ENCODE measurements around the gene PXK. TPM values are rescaled to one million over a fixed set of nuclear protein-coding genes. Genes with fewer than 3 reads are reported as not detected.

Gene PXK
- total RNA-seq, 2 experiments from 2014 or later, result 68.7 to 125 TPM

- peaks cover 76% of the 10 kb centered on the region for H3K4me1 ChIP-seq (ENCODE audit: insufficient read depth, low read length, poor library complexity, severe bottlenecking)
- no peaks in the 10 kb centered on the region for H3K9me3 ChIP-seq (ENCODE audit: low read length)
- H3K79me2 ChIP-seq (ENCODE audit: insufficient read depth, low read depth, low read length), result peaks cover 97% of the 10 kb centered on the region
- H3K9me2 ChIP-seq (ENCODE audit: insufficient read depth, low read length), result no peaks in the 10 kb centered on the region
- BruUV-seq (replicated peaks), result no TSS peak
- peaks cover 60% of the 10 kb centered on the region for H3K36me3 ChIP-seq (ENCODE audit: insufficient read depth, low read length)
- ChIA-PET CTCF (ENCODE audit: unreplicated experiment) (interaction anchor here (1.0 to 1.3 kb wide), 4 partner anchors 15 to 50 kb away, joined by 3 to 6 read pairs (median 4); partner anchors contain the start of genes HTD2 and RPP14), POLR2A (interaction anchor here (0.6 to 13.7 kb wide), 5 partner anchors 10 to 24 kb away, joined by 3 to 711 read pairs (median 8); partner anchors contain the start of gene PXK)
- peak overlapping the region; percentile 99 for H3K27ac ChIP-seq (ENCODE audit: low read depth, low read length, poor library complexity, severe bottlenecking)
- peak; percentile 61 for DNase-seq (ENCODE audit: low spot score)
- H3K4me2 ChIP-seq (ENCODE audit: low read length), result peak overlapping the region; percentile 85
- H2AFZ ChIP-seq (ENCODE audit: low read length), result no peak overlapping the region
- peak overlapping the region; percentile 62 for H3K4me3 ChIP-seq (ENCODE audit: low read depth, low read length, poor library complexity, severe bottlenecking)
- TF ChIP-seq CTCF (conservative IDR thresholded peaks at IDR 0.05; ENCODE audit: low read length) (no peak), EZH2phosphoT487 (IDR thresholded peaks at IDR 0.05; ENCODE audit: borderline replicate concordance, low read depth, low read length) (no peak)
- intact Hi-C loops (cut with micrococcal nuclease; ENCODE audit: unreplicated experiment), result loop anchor here (1.0 kb wide), 1 partner anchor 8 kb away; no protein-coding TSS in a partner anchor
- H4K20me1 ChIP-seq (ENCODE audit: insufficient read depth, low read length), result no peaks in the 10 kb centered on the region
Observed at GRCh38 chr3:58356054-58356453, 23.4 kb downstream of the PXK start.

- H3K79me2 ChIP-seq (ENCODE audit: insufficient read depth, low read depth, low read length), result peaks cover 97% of the 10 kb centered on the region
- ChIA-PET CTCF (ENCODE audit: unreplicated experiment) (interaction anchor here (1.0 kb wide), 1 partner anchor 22 kb away, joined by 4 read pairs; no protein-coding TSS in a partner anchor), POLR2A (interaction anchor here (0.5 to 13.7 kb wide), 4 partner anchors 9 to 25 kb away, joined by 3 to 711 read pairs (median 4); partner anchors contain the start of gene PXK)
- no peaks in the 10 kb centered on the region for H4K20me1 ChIP-seq (ENCODE audit: insufficient read depth, low read length)
- H3K9me3 ChIP-seq (ENCODE audit: low read length), result no peaks in the 10 kb centered on the region
- peaks cover 55% of the 10 kb centered on the region for H3K36me3 ChIP-seq (ENCODE audit: insufficient read depth, low read length)
- peaks cover 76% of the 10 kb centered on the region for H3K4me1 ChIP-seq (ENCODE audit: insufficient read depth, low read length, poor library complexity, severe bottlenecking)
- H3K9me2 ChIP-seq (ENCODE audit: insufficient read depth, low read length), result no peaks in the 10 kb centered on the region
- no peak for DNase-seq (ENCODE audit: low spot score)
- no peak overlapping the region for H3K4me3 ChIP-seq (ENCODE audit: low read depth, low read length, poor library complexity, severe bottlenecking)
- intact Hi-C loops (cut with micrococcal nuclease; ENCODE audit: unreplicated experiment), result no loop called here
- H3K4me2 ChIP-seq (ENCODE audit: low read length), result 0 out of 2 replicates have a peak overlapping the region, but pooled peaks have one; percentile 9
- no peak for TF ChIP-seq EZH2phosphoT487 (IDR thresholded peaks at IDR 0.05; ENCODE audit: borderline replicate concordance, low read depth, low read length)
- no peak for TF ChIP-seq CTCF (conservative IDR thresholded peaks at IDR 0.05; ENCODE audit: low read length)
- BruUV-seq (replicated peaks), result no TSS peak
- H2AFZ ChIP-seq (ENCODE audit: low read length), result no peak overlapping the region
- peak overlapping the region; percentile 99 for H3K27ac ChIP-seq (ENCODE audit: low read depth, low read length, poor library complexity, severe bottlenecking)
Observed at GRCh38 chr3:58357402-58357801, 24.7 kb downstream of the PXK start.

GRCh38 chr3:58358092-58358491 lies 25.4 kb downstream of the PXK start:
- no peaks in the 10 kb centered on the region for H3K9me3 ChIP-seq (ENCODE audit: low read length)
- TF ChIP-seq EZH2phosphoT487 (IDR thresholded peaks at IDR 0.05; ENCODE audit: borderline replicate concordance, low read depth, low read length) (no peak), CTCF (conservative IDR thresholded peaks at IDR 0.05; ENCODE audit: low read length) (peak; percentile 55)
- POLR2A ChIA-PET, result interaction anchor here (0.5 to 13.7 kb wide), 3 partner anchors 8 to 24 kb away, joined by 3 to 711 read pairs (median 4); partner anchors contain the start of gene PXK
- no peak overlapping the region for H3K4me3 ChIP-seq (ENCODE audit: low read depth, low read length, poor library complexity, severe bottlenecking)
- DNase-seq (ENCODE audit: low spot score), result no peak
- no peak overlapping the region for H2AFZ ChIP-seq (ENCODE audit: low read length)
- peak overlapping the region; percentile 99 for H3K27ac ChIP-seq (ENCODE audit: low read depth, low read length, poor library complexity, severe bottlenecking)
- H3K36me3 ChIP-seq (ENCODE audit: insufficient read depth, low read length), result peaks cover 54% of the 10 kb centered on the region
- no peaks in the 10 kb centered on the region for H3K9me2 ChIP-seq (ENCODE audit: insufficient read depth, low read length)
- H3K79me2 ChIP-seq (ENCODE audit: insufficient read depth, low read depth, low read length), result peaks cover 97% of the 10 kb centered on the region
- no peak overlapping the region for H3K4me2 ChIP-seq (ENCODE audit: low read length)
- intact Hi-C loops (cut with micrococcal nuclease; ENCODE audit: unreplicated experiment), result no loop called here
- CTCF ChIA-PET (ENCODE audit: unreplicated experiment), result no interaction called here
- BruUV-seq (replicated peaks), result no TSS peak
- peaks cover 72% of the 10 kb centered on the region for H3K4me1 ChIP-seq (ENCODE audit: insufficient read depth, low read length, poor library complexity, severe bottlenecking)
- no peaks in the 10 kb centered on the region for H4K20me1 ChIP-seq (ENCODE audit: insufficient read depth, low read length)

Measured in OCI-LY7 (cell line).